ENCODE results near the gene TMEFF2. TPM values are rescaled to one million over a fixed set of nuclear protein-coding genes. Genes with fewer than 3 reads are reported as not detected.

Gene TMEFF2
- total RNA-seq, 2 experiments from 2014 or later: not detected

GRCh38 chr2:191917967-191918651 is 276.6 kb downstream of the TMEFF2 start:
- ChIA-PET POLR2A (no interaction called here), CTCF (no interaction called here)

- ChIA-PET CTCF (no interaction called here), POLR2A (no interaction called here)
These were observed 277.3 kb downstream of the TMEFF2 start for GRCh38 chr2:191917430-191917881.

GRCh38 chr2:191916826-191917225 is 277.9 kb downstream of the TMEFF2 start:
- ChIA-PET CTCF (no interaction called here), POLR2A (no interaction called here)

GRCh38 chr2:191915750-191916149 is 279.0 kb downstream of the TMEFF2 start:
- POLR2A ChIA-PET: no interaction called here
- CTCF ChIA-PET: no interaction called here

- ChIA-PET CTCF (no interaction called here), POLR2A (no interaction called here)
These were observed 280.9 kb downstream of the TMEFF2 start for GRCh38 chr2:191913796-191914195.

- ChIA-PET POLR2A (no interaction called here), CTCF (no interaction called here)
These were observed 282.0 kb downstream of the TMEFF2 start for GRCh38 chr2:191912764-191913163.

- CTCF ChIA-PET: no interaction called here
- POLR2A ChIA-PET: no interaction called here
These were observed 284.2 kb downstream of the TMEFF2 start for GRCh38 chr2:191910518-191910917.

- POLR2A ChIA-PET: no interaction called here
These were observed 285.9 kb downstream of the TMEFF2 start for GRCh38 chr2:191908874-191909273.

GRCh38 chr2:191907545-191907944 is 287.2 kb downstream of the TMEFF2 start:
- ChIA-PET CTCF (no interaction called here), POLR2A (no interaction called here)

More at GRCh38 chr2:191908874-191909273, 285.9 kb downstream of the TMEFF2 start:
- CTCF ChIA-PET: interaction anchor here (0.6 to 0.7 kb wide), 2 partner anchors 130 to 964 kb away, joined by 3 read pairs; no protein-coding TSS in a partner anchor

GRCh38 chr2:191907091-191907490 is 287.6 kb downstream of the TMEFF2 start:
- ChIA-PET POLR2A (no interaction called here), CTCF (no interaction called here)

- CTCF ChIA-PET: no interaction called here
- POLR2A ChIA-PET: no interaction called here
These were observed 289.4 kb downstream of the TMEFF2 start for GRCh38 chr2:191905336-191905735.

- CTCF ChIA-PET: no interaction called here
These were observed 293.7 kb downstream of the TMEFF2 start for GRCh38 chr2:191901031-191901430.

GRCh38 chr2:191899410-191899809 is 295.3 kb downstream of the TMEFF2 start:
- ChIA-PET POLR2A (no interaction called here), CTCF (no interaction called here)

More at GRCh38 chr2:191901031-191901430, 293.7 kb downstream of the TMEFF2 start:
- POLR2A ChIA-PET: no interaction called here

Measured in activated CD8-positive, alpha-beta memory T cell treated with anti-CD3 and anti-CD28 coated beads for 36 hours (primary cell).